ENCODE measurements around the gene GRID2. TPM values are rescaled to one million over a fixed set of nuclear protein-coding genes. Genes with fewer than 3 reads are reported as not detected.

GRID2 gene
- total RNA-seq, 1 experiment from 2014 or later = not detected

- Mint-ChIP-seq H3K4me1 (ENCODE audit: low read depth, unreplicated experiment) (no peaks in the 10 kb centered on the region), H3K9me3 (ENCODE audit: unreplicated experiment) (no peaks in the 10 kb centered on the region), H3K27ac (ENCODE audit: unreplicated experiment) (no peak overlapping the region), H3K36me3 (ENCODE audit: insufficient read depth, unreplicated experiment) (no peaks in the 10 kb centered on the region), H3K27me3 (ENCODE audit: insufficient read depth, unreplicated experiment) (no peaks in the 10 kb centered on the region), H3K4me3 (ENCODE audit: unreplicated experiment) (no peak overlapping the region)
- no peak for TF ChIP-seq CTCF (IDR thresholded peaks at IDR 0.05; ENCODE audit: insufficient read depth in 1 of 2, low read depth in 1 of 2, low read length in 1 of 2, severe bottlenecking in 1 of 2, unreplicated experiment in 1 of 2)
- no TSS peak for BruUV-seq (replicated peaks)
- no peaks in the 10 kb centered on the region for H3K9me3 ChIP-seq
- H3K4me1 ChIP-seq = no peaks in the 10 kb centered on the region
- no peak overlapping the region for H3K4me3 ChIP-seq (ENCODE audit: low read depth, low read length)
- H3K36me3 ChIP-seq (ENCODE audit: control insufficient read depth, insufficient read depth, low read length) = no peaks in the 10 kb centered on the region
- no peaks in the 10 kb centered on the region for H3K27me3 ChIP-seq (replicated peaks; ENCODE audit: control insufficient read depth, insufficient read depth, low read length)
- POLR2A ChIA-PET = no interaction called here
- intact Hi-C loops (cut with micrococcal nuclease; ENCODE audit: unreplicated experiment) = no loop called here
- CTCF ChIA-PET = no interaction called here
- no peak for DNase-seq
Observed at GRCh38 chr4:92961881-92962280, 658.1 kb downstream of the GRID2 start.

- Mint-ChIP-seq H3K9me3 (ENCODE audit: unreplicated experiment) (no peaks in the 10 kb centered on the region), H3K36me3 (ENCODE audit: insufficient read depth, unreplicated experiment) (no peaks in the 10 kb centered on the region), H3K4me1 (ENCODE audit: low read depth, unreplicated experiment) (no peaks in the 10 kb centered on the region), H3K27me3 (ENCODE audit: insufficient read depth, unreplicated experiment) (no peaks in the 10 kb centered on the region), H3K27ac (ENCODE audit: unreplicated experiment) (no peak overlapping the region), H3K4me3 (ENCODE audit: unreplicated experiment) (no peak overlapping the region)
- DNase-seq = no peak
- H3K4me1 ChIP-seq = no peaks in the 10 kb centered on the region
- no peak overlapping the region for H3K4me3 ChIP-seq (ENCODE audit: low read depth, low read length)
- intact Hi-C loops (cut with micrococcal nuclease; ENCODE audit: unreplicated experiment) = no loop called here
- H3K36me3 ChIP-seq (ENCODE audit: control insufficient read depth, insufficient read depth, low read length) = no peaks in the 10 kb centered on the region
- no TSS peak for BruUV-seq (replicated peaks)
- H3K9me3 ChIP-seq = no peaks in the 10 kb centered on the region
- ChIA-PET CTCF (no interaction called here), POLR2A (no interaction called here)
- no peak for TF ChIP-seq CTCF (IDR thresholded peaks at IDR 0.05; ENCODE audit: insufficient read depth in 1 of 2, low read depth in 1 of 2, low read length in 1 of 2, severe bottlenecking in 1 of 2, unreplicated experiment in 1 of 2)
- no peaks in the 10 kb centered on the region for H3K27me3 ChIP-seq (replicated peaks; ENCODE audit: control insufficient read depth, insufficient read depth, low read length)
Observed at GRCh38 chr4:92962831-92963230, 659.1 kb downstream of the GRID2 start.

- no peaks in the 10 kb centered on the region for H3K36me3 ChIP-seq (ENCODE audit: control insufficient read depth, insufficient read depth, low read length)
- H3K27me3 ChIP-seq (replicated peaks; ENCODE audit: control insufficient read depth, insufficient read depth, low read length) = no peaks in the 10 kb centered on the region
- H3K27me3 Mint-ChIP-seq (ENCODE audit: insufficient read depth, unreplicated experiment) = no peaks in the 10 kb centered on the region
- H3K27ac Mint-ChIP-seq (ENCODE audit: unreplicated experiment) = no peak overlapping the region
- H3K9me3 Mint-ChIP-seq (ENCODE audit: unreplicated experiment) = no peaks in the 10 kb centered on the region
- no peak for TF ChIP-seq CTCF (IDR thresholded peaks at IDR 0.05; ENCODE audit: insufficient read depth in 1 of 2, low read depth in 1 of 2, low read length in 1 of 2, severe bottlenecking in 1 of 2, unreplicated experiment in 1 of 2)
- POLR2A ChIA-PET = no interaction called here
- no peaks in the 10 kb centered on the region for H3K36me3 Mint-ChIP-seq (ENCODE audit: insufficient read depth, unreplicated experiment)
- no peaks in the 10 kb centered on the region for H3K9me3 ChIP-seq
- DNase-seq = no peak
- no peak overlapping the region for H3K4me3 Mint-ChIP-seq (ENCODE audit: unreplicated experiment)
- no peak overlapping the region for H3K4me3 ChIP-seq (ENCODE audit: low read depth, low read length)
- BruUV-seq (replicated peaks) = no TSS peak
- no peaks in the 10 kb centered on the region for H3K4me1 Mint-ChIP-seq (ENCODE audit: low read depth, unreplicated experiment)
- peaks cover 16% of the 10 kb centered on the region for H3K4me1 ChIP-seq
- intact Hi-C loops (cut with micrococcal nuclease; ENCODE audit: unreplicated experiment) = no loop called here
- CTCF ChIA-PET = no interaction called here
Observed at GRCh38 chr4:92968556-92968955, 664.8 kb downstream of the GRID2 start.
